Sigmoid colon (tissue), 7 donors: ENCODE results near the gene APBB2. TPM values are rescaled to one million over a fixed set of nuclear protein-coding genes. Genes with fewer than 3 reads are reported as not detected.

Experiments
- DNase-seq: peaks from one replicate; pipeline ENCODE4 v3.0.0-alpha.2; 2019
- H3K27ac ChIP-seq, 4 donors: fragments of 200-600 bp; sonication (generic); one replicate each; pipeline ENCODE4 v1.5.1; 2016 to 2019; ENCODE audit warnings: mild to moderate bottlenecking in 1 of 4
- H3K27me3 ChIP-seq, 3 donors: fragments of 200-600 bp; sonication (generic); one replicate each; pipeline ENCODE4 v1.5.1; 2019; ENCODE audit warnings: mild to moderate bottlenecking in 1 of 3
- H3K36me3 ChIP-seq, 4 donors: fragments of 200-600 bp; sonication (generic); one replicate each; pipeline ENCODE4 v1.5.1; 2016 to 2019
- H3K4me1 ChIP-seq, 4 donors: fragments of 200-600 bp; sonication (generic); one replicate each; pipeline ENCODE4 v1.5.1; 2017 to 2019
- H3K4me3 ChIP-seq, 4 donors: fragments of 200-600 bp; sonication (generic); one replicate each; pipeline ENCODE4 v1.5.1; 2017 to 2019; ENCODE audit warnings: mild to moderate bottlenecking in 2 of 4, moderate library complexity in 1 of 4
- H3K9me3 ChIP-seq, 4 donors: fragments of 200-600 bp in 3 of 4; sonication (generic) in 3 of 4; one replicate each; pipeline versions ENCODE4 v1.5.1 to v1.6.1; 2013 to 2019
- CTCF ChIP-seq, 4 experiments: fragments of 450-650 bp in 3 of 4; fragments of 200-600 bp in 1 of 4; IDR thresholded peaks; one replicate each; pipeline ENCODE4 v1.5.1; 2016 to 2019; ENCODE audit warnings: antibody characterized with exemption in 4 of 4, mild to moderate bottlenecking in 3 of 4, moderate library complexity in 2 of 4
- EP300 ChIP-seq, 4 donors: sonication (generic); formaldehyde crosslinking; IDR thresholded peaks; one replicate each; pipeline ENCODE4 v1.6.1; 2017; ENCODE audit warnings: antibody characterized with exemption in 4 of 4
- POLR2A ChIP-seq, 2 donors: fragments of 450-650 bp; IDR thresholded peaks; one replicate each; pipeline ENCODE4 v1.6.1; 2016; ENCODE audit warnings: antibody characterized with exemption in 2 of 2, mild to moderate bottlenecking in 2 of 2, moderate library complexity in 2 of 2
- POLR2AphosphoS5 ChIP-seq, 4 donors: sonication (generic); formaldehyde crosslinking; IDR thresholded peaks; one replicate each; pipeline ENCODE4 v1.6.1; 2017; ENCODE audit warnings: antibody characterized with exemption in 4 of 4
- WGBS, 2 donors: extraction: QIAGEN DNeasy Blood & Tissue Kit; methylation state at CpG; one replicate each; pipeline ENCODE4 v1.1.7; 2013; 5-methylcytosine and 5-hydroxymethylcytosine counted together
- intact Hi-C: fragments of 100-400 bp; cut with DNase I; formaldehyde crosslinking; loops from one replicate; pipeline ENCODE4 v1.15.1; 2023
- polyA plus RNA-seq, 3 donors: library from polyadenylated mRNA; stranded (reverse); fragments of 200-250 nt; gene quantifications; one replicate each; pipeline ENCODE4 v1.2.3, GENCODE V29; 2013
- total RNA-seq, 4 donors: library from RNA; depleted of rRNA; stranded (reverse); fragments of >200 nt; gene quantifications; one replicate each; pipeline ENCODE4 v1.1.0, GENCODE V29; 2016
- donor health status: healthy with polysubstance abuse.
- donor health status: Bipolar disorder and iron deficiency.
- donor health status: healthy.

Gene APBB2
- total and polyA plus RNA-seq, 7 donors: 7.8 to 108 (median 69.1) TPM

- intact Hi-C loops: loop anchor here (1.0 to 10.0 kb wide), 4 partner anchors 72 to 1160 kb away; partner anchors contain the start of gene N4BP2
- TF ChIP-seq CTCF (IDR thresholded peaks at IDR 0.05) (no peak), POLR2A (IDR thresholded peaks at IDR 0.05) (no peak), POLR2AphosphoS5 (IDR thresholded peaks at IDR 0.05) (no peak), EP300 (IDR thresholded peaks at IDR 0.05) (no peak)
- Histone ChIP-seq H3K27ac (peak overlapping the region; percentile 87 to 90 (median 89)), H3K4me3 (peak overlapping the region in 3 of 4 donors; percentile 65 to 98 (median 97)), H3K36me3 (no peaks in the 10 kb centered on the region), H3K4me1 (peaks cover 0 to 27% (median 20%) of the 10 kb centered on the region in 4 donors), H3K9me3 (no peaks in the 10 kb centered on the region), H3K27me3 (no peaks in the 10 kb centered on the region)
- DNase-seq: no peak
- 10 to 22% methylated on average over 8 of the region's 8 CpGs for WGBS, 2 donors
Measured at GRCh38 chr4:41214825-41215146, 444 bp upstream of the APBB2 start.

- peaks cover 0 to 31% (median 27%) of the 10 kb centered on the region in 4 donors for H3K4me1 ChIP-seq
- 1% methylated on average over 35 of the region's 35 CpGs for WGBS, 2 donors
- peak overlapping the region; percentile 87 to 90 (median 89) for H3K27ac ChIP-seq
- DNase-seq: peak; percentile 73
- no peaks in the 10 kb centered on the region for H3K36me3 ChIP-seq
- H3K27me3 ChIP-seq: no peaks in the 10 kb centered on the region
- H3K4me3 ChIP-seq: peak overlapping the region; percentile 65 to 98 (median 86)
- no peak for TF ChIP-seq EP300 (IDR thresholded peaks at IDR 0.05)
- intact Hi-C loops: loop anchor here (1.0 to 10.0 kb wide), 5 partner anchors 71 to 1159 kb away; partner anchors contain the start of gene N4BP2
- H3K9me3 ChIP-seq: no peaks in the 10 kb centered on the region
Measured at GRCh38 chr4:41213625-41214135, 662 bp downstream of the APBB2 start.

GRCh38 chr4:41212616-41213203 is 1.6 kb downstream of the APBB2 start:
- Histone ChIP-seq H3K4me1 (peaks cover 0 to 41% (median 35%) of the 10 kb centered on the region in 4 donors), H3K4me3 (peak overlapping the region; percentile 65 to 98 (median 86)), H3K9me3 (no peaks in the 10 kb centered on the region), H3K27ac (peak overlapping the region in 2 of 4 donors; percentile 27 to 90), H3K36me3 (no peaks in the 10 kb centered on the region), H3K27me3 (no peaks in the 10 kb centered on the region)
- peak; percentile 74 for DNase-seq
- 6 to 25% methylated on average over 12 of the region's 12 CpGs for WGBS, 2 donors
- TF ChIP-seq CTCF (IDR thresholded peaks at IDR 0.05): peak; percentile 47 to 70 (median 55)
- TF ChIP-seq EP300 (IDR thresholded peaks at IDR 0.05): no peak
- intact Hi-C loops: loop anchor here (2.0 to 10.0 kb wide), 3 partner anchors 70 to 1158 kb away; partner anchors contain the start of gene N4BP2

GRCh38 chr4:41211951-41212615 is 2.3 kb downstream of the APBB2 start:
- TF ChIP-seq POLR2AphosphoS5 (IDR thresholded peaks at IDR 0.05): no peak
- TF ChIP-seq POLR2A (IDR thresholded peaks at IDR 0.05): no peak
- no peak for TF ChIP-seq CTCF (IDR thresholded peaks at IDR 0.05)
- TF ChIP-seq EP300 (IDR thresholded peaks at IDR 0.05): no peak
- H3K4me3 ChIP-seq: peak overlapping the region in 3 of 4 donors; percentile 65 to 98 (median 97)
- peak overlapping the region in 2 of 4 donors; percentile 27 to 90 for H3K27ac ChIP-seq
- no peaks in the 10 kb centered on the region for H3K9me3 ChIP-seq
- peaks cover 0 to 46% (median 38%) of the 10 kb centered on the region in 4 donors for H3K4me1 ChIP-seq
- no peaks in the 10 kb centered on the region for H3K27me3 ChIP-seq
- intact Hi-C loops: loop anchor here (2.0 to 10.0 kb wide), 3 partner anchors 70 to 1157 kb away; partner anchors contain the start of gene N4BP2
- 94 to 97% methylated on average over 1 of the region's 1 CpG for WGBS, 2 donors
- no peaks in the 10 kb centered on the region for H3K36me3 ChIP-seq
- DNase-seq: no peak

GRCh38 chr4:41209901-41210300 is 4.4 kb downstream of the APBB2 start:
- TF ChIP-seq CTCF (IDR thresholded peaks at IDR 0.05) (no peak), POLR2AphosphoS5 (IDR thresholded peaks at IDR 0.05) (no peak), POLR2A (IDR thresholded peaks at IDR 0.05) (no peak), EP300 (IDR thresholded peaks at IDR 0.05) (no peak)
- intact Hi-C loops: loop anchor here (5.0 to 10.0 kb wide), 2 partner anchors 68 to 1155 kb away; partner anchors contain the start of gene N4BP2
- peaks cover 0 to 49% (median 38%) of the 10 kb centered on the region in 4 donors for H3K4me1 ChIP-seq
- 42 to 83% methylated on average over 9 of the region's 9 CpGs for WGBS, 2 donors
- H3K36me3 ChIP-seq: no peaks in the 10 kb centered on the region
- no peak for DNase-seq
- H3K27me3 ChIP-seq: no peaks in the 10 kb centered on the region
- no peak overlapping the region for H3K27ac ChIP-seq
- no peak overlapping the region for H3K4me3 ChIP-seq
- H3K9me3 ChIP-seq: no peaks in the 10 kb centered on the region
